PC-3 (cell line): ENCODE data around the gene UGGT1.

Experiments used
- CTCF ChIP-seq: fragments of 300-600 bp; sonication (generic); conservative IDR thresholded peaks from 2 replicates; pipeline ENCODE4 v1.5.1; 2017; ENCODE audit warnings: antibody characterized with exemption, low read depth, mild to moderate bottlenecking, low read length
- EZH2 ChIP-seq: fragments of 300-600 bp; sonication (generic); IDR thresholded peaks from one replicate; pipeline ENCODE4 v1.6.1; 2017; ENCODE audit warnings: antibody characterized with exemption, mild to moderate bottlenecking, low read length; ENCODE audit not compliant: unreplicated experiment
- EZH2phosphoT487 ChIP-seq: fragments of 300-600 bp; sonication (generic); IDR thresholded peaks from 2 replicates; pipeline ENCODE4 v1.6.1; 2018; ENCODE audit warnings: mild to moderate bottlenecking, antibody characterized with exemption, low read length, borderline replicate concordance

- no peak for TF ChIP-seq CTCF
- TF ChIP-seq EZH2phosphoT487, result no peak
- no peak for TF ChIP-seq EZH2
Observed at GRCh38 chr2:128058114-128058513, 32.9 kb upstream of the UGGT1 start.
